Retina (tissue), 1 donor: ENCODE results near the gene INTS3.

Experiments
- DNase-seq: peaks from one replicate; pipeline ENCODE4 v3.0.0-alpha.2; 2016

INTS3 gene

DNA sequence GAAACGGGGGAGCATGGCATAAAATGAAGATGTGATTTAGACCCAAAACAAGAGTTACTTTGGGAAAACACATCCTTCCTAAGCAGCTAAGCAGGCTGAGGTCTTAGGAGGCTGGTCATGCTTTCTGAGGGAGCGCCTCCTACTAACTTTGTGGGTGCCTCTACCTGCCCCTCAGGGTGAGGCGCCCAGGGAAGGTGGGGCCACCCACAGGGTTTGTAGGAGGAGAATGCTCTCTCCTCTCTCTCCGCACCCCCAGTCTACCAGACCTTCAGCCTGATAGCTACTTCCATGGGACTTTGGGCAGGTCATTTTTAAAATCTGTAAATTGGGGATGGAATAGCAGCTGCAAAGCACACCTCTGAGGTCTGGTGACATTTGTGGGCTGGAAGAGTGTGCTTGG is 71.2 kb downstream of the INTS3 start:
- no peak for DNase-seq

DNA sequence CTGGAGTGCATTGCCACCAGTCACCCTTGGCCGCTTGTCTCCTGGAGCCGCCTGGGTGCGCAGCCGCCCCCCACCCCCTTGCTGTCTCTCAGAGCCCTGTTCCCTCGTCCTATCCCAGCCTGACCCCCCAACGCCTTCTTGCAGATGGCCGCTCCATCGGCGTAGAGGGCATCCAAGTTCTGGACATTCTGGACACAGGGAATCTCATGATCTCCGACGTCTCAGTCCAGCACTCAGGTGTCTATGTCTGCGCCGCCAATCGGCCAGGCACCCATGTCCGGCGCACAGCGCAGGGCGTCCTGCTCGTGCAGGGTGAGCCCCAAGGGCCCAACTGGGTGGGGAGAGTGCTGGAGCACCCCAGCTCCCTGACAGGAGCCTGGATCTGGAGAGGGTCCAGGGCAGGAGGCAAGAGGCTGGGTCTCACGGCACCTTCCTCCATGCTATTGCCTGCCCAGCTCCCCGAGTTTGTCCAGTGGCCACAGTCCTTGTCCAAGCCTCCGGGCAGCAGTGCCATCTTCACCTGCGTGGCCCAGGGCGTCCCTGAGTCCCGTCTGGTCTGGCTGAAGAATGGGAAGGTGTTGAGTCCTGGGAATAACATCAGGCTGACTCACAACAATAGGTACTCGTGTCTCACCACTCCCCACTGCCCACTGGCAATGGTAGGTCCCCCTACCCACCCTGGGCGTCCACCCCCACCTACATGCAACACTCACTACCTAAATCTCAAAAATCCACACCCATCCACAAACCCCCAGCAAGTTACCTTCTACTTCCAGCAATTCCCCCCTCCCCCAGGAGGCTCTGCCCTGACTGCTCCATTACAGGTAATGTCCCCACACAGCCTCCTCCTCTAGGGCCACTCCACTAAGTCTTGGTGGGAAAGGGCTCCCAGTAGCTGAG is 72.0 kb downstream of the INTS3 start:
- no peak for DNase-seq

- no peak for DNase-seq
These were observed 72.7 kb downstream of the INTS3 start for GRCh38 chr1:153800516-153800915.

DNA sequence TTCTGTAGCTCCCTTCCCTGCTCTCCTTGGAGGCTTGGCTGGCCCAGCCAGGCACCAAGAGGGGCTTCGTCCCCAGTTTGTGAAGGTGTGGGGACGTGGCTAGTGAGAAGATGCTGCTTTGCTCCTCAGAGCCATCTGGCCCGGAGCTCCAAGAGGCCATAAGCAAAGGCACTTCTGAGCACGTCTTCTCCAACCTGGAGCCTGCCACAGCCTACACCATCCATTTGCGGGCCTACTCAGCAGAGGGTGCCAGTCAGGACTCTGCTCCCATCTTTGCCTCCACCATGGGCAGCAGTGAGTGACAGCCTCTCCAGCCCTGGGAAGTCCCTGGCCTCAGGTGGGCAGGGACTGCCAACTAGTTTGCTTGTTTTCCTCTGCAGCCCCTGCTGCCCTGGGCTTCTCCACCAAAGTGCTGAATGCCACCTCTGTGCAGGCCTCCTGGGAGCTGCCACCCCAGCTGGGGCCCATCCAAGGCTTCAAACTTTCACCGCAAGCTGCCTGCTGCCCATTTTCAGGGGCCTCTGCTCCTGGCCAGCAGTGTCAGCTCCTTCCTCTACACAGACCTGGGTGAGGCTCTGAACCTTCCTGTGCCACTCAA is 73.3 kb downstream of the INTS3 start:
- no peak for DNase-seq

DNA sequence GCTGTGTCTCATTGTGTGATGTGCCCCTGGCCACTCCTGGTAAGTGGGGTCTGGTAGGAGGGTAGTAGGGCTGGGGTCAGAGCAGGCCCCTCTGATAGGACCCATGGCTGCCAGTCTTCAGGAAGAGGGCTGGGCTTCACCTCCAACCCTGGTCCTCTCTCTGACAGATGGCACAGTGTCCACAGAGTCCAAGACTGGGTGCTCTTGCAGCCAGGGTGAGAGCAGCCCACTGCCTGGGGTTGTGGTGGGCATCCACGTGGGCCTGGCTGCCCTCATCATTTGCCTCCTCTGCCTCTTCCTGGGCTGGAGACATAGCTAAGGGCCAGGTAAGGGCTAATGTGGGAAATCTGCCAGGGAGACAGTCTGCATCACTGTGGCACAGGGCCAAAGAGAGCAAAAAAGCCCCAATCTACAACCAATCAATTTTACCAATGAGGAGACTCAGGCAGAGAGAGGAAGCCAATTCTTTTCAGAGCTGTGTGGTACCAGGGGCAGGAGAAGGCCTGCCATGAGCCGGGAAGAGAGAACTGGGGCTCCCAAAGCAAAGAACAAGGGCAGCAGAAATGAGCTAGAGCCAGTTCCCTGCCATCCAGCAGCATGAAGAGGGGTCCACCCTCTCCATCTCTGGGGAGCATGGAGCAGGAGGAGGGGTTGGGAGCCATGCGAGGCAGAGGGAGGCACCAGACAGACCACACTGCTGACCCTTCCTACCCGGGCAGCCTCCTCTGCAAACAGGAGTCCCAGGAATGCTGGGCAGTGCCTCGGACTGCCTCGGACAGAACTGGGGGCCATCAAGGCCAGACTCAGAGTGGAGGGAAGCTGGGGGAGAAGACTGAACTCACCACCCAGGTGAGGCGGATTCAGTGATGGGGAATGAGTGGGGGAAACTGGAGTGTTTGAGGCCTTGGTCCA is 74.2 kb downstream of the INTS3 start:
- no peak for DNase-seq

DNA sequence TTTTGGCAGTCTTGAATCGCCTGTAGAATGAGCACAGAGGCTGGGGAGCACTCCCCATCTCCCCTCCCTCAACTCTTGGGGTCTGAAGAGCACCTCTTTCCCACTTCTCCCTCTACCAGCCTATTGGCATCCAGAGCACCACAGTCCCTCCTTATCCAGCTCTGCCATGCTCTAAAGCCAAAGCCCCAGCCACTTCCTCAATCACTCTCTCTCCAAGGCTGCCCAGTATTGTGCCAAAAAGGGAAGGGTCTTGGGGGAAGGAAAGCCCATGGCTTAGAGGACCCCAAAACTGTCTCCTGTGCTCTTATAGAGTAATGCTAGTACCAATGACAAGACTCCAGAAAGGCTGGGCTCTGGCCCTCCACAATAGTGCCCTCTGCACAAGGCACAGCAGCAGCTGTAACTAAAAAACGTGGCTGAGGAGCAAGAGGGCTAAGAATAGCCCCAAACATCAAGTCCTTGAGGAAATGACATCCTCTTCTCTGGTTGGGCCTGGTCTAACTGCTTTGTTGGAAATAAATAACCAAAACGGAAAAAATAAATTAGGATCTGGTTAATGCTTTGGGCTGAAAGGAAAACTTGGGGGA is 75.7 kb downstream of the INTS3 start:
- DNase-seq: no peak

DNA sequence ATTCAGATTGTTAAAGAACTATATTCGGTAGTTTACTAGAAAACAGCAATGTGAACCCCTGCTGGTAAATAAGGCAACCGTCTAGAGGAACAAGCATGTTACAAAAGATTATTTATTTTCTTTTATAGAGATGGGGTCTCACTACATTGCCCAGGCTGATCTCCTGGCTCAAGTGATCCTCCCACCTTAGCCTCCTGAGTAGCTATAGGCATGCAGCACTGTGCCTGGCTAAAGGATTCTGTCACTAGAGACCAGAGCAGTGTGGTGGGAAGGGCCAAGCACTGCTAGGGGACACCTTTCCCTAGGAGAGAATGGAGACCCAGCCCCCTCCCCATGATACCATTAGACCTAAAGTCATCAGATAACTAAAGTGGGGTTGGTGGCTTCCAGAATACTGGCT is 76.3 kb downstream of the INTS3 start:
- DNase-seq: no peak

GRCh38 chr1:153805042-153805745 is 77.3 kb downstream of the INTS3 start:
- no peak for DNase-seq

DNA sequence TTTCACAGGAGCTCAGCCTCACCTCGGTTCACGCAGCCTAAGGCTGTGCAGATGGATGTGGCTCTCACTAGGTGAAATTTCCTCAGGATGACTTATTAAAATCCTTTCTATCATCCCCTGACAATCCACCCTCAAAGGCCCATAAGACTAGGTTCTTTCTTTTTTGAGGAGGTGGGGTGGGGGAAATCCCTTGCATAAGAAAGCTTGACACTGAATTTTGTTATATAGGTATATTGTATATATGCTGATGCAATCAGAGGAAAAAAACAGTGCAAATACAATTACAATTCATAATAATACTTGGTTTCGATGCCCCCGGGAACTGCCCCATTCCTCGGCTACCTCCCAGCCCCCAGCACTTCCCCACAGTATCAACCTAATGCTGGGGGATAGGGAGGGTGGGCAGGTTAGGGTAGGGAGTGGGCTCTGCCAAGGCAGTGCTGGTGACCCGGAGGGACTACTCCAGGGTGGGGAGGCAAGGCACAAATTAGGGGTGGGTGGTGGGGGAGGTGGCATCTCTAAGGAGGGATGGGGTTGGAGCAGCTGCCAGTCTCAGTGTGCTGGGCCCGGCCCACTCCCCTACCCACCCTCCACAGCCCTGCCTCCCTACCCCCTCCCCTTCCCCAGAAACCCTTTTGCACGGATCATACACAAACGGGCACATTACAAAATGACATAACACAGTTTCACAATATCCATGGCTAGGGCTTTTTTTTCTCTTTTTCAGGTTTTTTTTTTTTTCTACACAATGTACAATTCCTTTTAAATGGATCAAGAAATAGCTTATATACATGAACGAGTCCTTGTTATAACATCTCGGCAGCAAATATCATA is 78.3 kb downstream of the INTS3 start:
- no peak for DNase-seq

DNA sequence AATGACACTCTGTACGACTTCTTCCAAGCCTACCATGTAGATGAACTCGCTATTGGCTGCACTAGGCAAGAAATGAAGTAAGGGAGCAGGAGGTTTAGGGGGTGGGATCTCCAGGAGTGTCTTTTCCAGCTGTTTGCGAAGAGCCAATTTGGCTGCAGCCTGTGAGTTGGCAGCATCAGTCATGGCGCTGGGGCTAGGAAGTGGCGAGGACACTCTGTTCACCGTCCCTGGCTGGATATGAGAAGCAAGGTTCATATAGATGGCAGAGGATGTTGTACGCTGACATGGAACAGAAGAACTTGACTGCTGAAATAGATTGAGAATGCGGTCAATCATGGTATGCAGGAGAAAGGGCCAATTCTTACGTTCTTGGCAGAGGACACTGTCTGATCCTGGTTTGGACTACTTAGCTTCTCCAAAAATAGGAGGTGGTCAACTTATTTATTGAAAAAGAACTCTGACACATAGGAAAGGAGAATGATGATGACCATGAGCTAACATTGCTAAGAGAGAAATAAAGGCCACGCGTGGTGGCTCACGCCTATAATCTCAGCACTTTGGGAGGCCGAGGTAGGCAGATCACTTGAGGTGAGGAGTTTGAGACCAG is 88.5 kb downstream of the INTS3 start:
- DNase-seq: no peak

GRCh38 chr1:153818876-153819275 is 91.0 kb downstream of the INTS3 start:
- no peak for DNase-seq
